ENCODE measurements around the gene MED20.

DNA sequence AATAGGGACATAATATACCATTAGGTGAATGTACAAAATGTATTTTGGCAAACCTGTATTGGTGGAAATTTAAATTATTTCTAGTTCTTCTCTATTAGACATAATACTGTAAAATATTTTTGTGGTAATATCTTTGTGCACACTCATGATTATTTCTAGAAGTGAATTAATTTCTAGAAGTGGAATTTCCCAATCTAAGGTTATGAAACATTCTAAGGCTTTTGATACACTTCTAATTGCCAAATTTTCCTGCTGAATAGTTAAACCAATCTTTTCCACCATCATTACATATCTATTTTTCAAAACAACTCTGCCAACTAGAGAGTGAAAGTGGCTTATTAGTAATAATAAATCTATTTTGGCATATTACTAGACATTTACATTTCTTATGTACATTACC, 22.5 kb upstream of the MED20 start:
- TF ChIP-seq, protein P1, sequence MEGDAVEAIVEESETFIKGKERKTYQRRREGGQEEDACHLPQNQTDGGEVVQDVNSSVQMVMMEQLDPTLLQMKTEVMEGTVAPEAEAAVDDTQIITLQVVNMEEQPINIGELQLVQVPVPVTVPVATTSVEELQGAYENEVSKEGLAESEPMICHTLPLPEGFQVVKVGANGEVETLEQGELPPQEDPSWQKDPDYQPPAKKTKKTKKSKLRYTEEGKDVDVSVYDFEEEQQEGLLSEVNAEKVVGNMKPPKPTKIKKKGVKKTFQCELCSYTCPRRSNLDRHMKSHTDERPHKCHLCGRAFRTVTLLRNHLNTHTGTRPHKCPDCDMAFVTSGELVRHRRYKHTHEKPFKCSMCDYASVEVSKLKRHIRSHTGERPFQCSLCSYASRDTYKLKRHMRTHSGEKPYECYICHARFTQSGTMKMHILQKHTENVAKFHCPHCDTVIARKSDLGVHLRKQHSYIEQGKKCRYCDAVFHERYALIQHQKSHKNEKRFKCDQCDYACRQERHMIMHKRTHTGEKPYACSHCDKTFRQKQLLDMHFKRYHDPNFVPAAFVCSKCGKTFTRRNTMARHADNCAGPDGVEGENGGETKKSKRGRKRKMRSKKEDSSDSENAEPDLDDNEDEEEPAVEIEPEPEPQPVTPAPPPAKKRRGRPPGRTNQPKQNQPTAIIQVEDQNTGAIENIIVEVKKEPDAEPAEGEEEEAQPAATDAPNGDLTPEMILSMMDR (conservative IDR thresholded peaks at IDR 0.05; ENCODE audit: low read depth, low read length): no peak
- no peak for TF ChIP-seq EZH2 (IDR thresholded peaks at IDR 0.05; ENCODE audit: borderline replicate concordance, low read depth, low read length, poor library complexity, severe bottlenecking)

Measured in A673 (cell line).